ENCODE measurements around the gene C10orf105. TPM values are rescaled to one million over a fixed set of nuclear protein-coding genes. Genes with fewer than 3 reads are reported as not detected.

Gene C10orf105
- total RNA-seq, 1 experiment from 2014 or later, result not detected

DNA sequence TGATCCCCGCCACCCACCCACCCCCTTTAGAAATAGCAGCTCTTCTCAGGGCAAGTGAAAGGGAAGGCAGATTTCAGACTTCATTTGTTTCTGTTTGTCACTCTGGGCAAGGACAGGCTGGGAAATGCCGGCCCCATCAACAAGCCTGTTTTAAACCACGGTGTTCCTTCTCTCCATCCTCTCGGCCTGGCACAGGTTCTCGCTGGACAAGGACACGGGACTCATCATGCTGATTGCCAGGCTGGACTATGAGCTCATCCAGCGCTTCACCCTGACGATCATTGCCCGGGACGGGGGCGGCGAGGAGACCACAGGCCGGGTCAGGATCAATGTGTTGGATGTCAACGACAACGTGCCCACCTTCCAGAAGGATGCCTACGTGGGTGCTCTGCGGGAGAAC lies 42.3 kb downstream of the C10orf105 start:
- no peak for DNase-seq (ENCODE audit: low read depth)

DNA sequence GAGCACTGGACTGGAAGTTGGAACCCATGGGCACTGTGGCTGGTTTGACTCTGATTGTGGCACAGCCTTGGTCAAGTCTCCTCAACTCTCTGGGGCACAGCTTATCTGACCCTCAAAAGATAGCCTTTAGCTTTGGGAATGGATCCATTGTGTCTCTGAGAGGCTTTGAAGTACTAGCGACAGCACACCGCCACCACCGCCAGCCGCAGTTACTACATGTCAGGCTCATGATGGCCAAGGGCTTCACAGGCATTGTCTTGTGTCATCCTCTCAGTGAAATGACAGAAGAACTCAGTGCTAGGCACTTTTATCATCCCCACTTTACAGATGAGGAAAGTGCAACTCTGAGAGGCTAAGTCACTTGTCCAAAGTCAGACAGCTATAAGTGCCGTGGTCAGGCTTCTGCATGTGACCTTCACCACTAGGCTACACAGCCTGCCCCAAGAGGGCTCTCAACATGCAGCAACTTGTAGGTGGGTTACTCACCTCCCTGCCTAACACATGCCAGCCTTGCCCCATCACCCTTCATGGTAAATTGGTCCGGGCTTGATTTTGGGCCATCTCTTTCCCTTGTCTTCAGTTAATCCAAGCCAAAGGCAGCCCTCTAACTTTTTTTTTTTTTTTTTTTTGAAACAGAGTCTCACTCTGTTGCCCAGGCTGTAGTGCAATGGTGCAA lies 44.1 kb downstream of the C10orf105 start:
- DNase-seq (ENCODE audit: low read depth), result no peak

DNA sequence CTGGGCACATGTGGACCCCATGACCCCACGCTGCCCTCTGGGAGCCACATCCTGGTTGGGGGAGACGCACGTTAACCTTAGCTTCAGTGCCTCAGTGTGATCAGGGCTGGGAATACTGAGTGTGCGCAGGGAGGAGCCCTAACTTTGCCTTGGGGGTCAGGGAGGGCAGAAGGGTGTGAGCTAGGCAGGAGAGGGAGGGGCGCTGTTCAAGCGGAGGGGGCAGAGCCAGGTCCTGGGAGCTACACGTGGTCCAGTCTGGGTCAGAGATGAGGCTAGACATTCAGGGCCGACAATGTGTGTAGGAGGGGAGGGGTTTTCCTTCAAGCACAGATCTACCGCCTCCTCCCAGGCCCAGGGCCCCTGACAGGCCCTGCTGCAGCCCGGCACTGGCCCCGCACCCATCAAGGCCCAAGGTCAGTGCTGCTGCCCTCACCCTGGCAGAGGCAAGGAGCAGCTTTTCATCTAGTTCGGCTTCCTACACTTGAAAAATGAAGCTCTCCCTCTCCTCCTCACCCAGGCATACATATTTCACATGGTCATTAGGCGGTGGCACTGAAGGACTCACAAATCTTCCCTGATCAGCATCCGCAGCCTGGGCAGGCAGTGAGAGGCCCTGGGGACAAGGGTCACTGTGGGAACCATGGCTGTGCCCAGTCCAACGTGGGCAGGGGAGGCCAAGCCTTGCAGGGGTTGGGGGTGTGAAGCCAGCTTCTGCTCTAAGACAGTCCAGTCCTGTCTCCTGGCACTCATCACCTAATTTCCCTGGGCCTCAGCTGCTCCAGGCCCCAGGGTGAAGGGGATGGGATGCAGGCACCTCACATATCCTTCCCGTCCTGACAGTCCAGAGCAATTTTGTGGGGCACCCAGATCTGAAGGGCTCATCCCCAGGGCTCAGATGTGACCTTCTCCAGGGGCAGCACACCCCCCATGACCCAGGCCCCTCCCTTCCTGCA lies 47.3 kb downstream of the C10orf105 start:
- DNase-seq (ENCODE audit: low read depth), result no peak

DNA sequence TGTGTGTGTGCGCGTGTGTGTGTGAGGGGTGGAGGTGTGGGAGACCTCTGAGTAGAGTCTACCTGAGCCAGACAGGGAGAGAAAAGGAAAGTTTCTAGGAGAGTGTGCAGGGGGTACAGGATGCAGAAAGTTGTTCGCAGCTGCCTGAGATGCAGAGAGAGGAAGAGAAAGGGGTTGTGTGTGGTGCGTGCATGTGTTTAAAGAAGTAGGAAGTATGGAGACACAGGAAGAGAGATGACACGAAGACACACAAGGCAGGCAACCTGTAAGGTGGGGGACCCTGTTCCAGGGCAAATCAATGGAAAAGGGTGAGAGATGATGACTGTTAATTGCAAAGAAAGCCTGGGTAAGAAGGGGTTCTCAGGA lies 52.2 kb downstream of the C10orf105 start:
- no peak for DNase-seq (ENCODE audit: low read depth)

DNA sequence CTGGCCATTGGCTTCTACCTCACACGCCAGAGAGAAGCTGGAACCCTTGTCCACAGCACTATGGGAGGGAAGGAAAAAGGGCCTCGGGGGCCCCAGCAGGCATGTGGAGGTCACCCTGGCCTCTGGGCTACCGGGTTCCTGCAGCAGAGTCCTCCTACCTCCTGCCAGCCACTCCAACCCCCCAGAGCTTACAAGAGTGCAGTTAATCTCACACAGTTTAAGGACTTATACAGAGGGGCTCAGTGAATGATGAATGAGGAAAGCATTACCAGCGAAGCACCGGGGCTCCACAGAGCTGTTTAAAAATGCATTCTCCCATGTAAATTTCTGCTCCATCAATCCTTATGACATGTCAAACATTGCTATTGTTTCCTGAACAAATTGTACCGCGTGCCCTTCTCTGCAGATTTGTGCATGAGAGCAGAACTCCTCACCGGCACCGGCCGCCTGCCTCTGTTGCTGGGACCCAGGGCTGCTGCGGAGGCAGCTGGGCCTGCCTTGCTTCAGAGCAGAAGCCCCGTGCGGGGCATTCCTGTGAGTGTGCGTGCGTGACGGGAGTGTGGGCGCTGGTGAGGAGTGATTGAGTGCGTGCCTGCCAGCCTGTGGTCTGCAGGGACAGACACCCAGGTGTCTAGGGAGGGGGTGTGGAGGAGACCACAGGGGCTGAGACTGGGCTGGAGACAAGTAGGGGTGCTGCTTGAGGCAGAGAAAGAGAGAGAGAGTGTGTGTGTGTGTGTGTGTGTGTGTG lies 52.8 kb downstream of the C10orf105 start:
- no peak for DNase-seq (ENCODE audit: low read depth)

DNA sequence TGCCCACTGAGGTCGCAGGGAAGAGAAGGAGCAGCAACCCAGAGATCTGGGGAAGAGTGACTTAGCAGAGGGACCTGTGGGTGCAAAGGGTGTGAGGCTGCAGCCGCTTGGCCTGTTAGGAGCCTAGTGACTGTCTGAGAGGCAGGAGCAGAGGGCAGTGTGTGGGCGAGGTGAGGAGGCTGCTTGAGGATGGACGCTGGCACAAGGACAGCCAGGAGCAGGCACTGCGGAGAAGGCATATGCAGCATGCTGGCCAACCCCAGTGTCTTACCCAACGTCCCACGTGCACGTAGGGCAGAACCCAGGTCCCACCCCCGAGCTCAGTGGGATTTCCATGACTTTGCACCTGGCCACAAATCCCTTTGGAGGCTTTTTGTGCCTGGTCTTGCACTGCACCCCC lies 54.1 kb downstream of the C10orf105 start:
- no peak for DNase-seq (ENCODE audit: low read depth)

DNA sequence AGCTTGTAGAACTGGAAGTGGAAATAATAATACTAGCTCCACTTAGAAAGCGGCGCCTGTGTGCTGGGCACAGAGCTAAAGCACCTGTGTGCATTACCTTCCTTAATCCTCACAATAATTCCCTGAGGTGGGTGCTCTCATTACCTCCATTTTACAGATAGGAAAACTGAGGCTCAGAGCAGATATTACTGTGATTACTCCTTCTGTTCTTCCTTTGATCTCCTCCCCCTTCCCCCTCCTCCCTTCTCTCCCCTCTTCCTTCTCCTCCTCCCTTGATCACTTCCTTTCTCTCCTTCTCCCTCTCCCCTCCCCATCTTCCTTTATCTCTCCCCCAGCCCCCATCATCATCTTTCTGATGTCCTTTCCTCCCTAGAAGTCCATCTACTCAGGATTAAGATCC lies 55.0 kb downstream of the C10orf105 start:
- no peak for DNase-seq (ENCODE audit: low read depth)

DNA sequence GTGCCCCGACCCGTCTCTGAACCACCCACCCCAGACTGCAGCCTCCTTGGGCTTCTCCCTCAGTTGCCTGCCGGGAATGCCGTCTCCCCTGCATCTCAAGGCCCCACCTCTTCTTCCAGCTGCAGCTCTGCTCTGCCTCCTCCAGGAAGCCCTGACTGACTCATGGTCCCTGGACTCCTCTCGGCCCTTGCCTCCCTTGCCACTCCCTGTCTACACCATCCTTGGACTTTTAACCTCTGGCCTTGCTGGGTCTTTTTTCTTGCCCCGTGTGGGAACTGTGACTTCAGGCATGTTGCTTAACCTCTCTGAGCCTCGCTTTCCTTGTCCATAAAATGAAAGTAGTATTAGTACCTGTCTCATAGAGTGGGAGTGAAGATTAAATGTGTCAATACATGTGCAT lies 56.3 kb downstream of the C10orf105 start:
- peak; percentile 13 for DNase-seq (ENCODE audit: low read depth)

DNA sequence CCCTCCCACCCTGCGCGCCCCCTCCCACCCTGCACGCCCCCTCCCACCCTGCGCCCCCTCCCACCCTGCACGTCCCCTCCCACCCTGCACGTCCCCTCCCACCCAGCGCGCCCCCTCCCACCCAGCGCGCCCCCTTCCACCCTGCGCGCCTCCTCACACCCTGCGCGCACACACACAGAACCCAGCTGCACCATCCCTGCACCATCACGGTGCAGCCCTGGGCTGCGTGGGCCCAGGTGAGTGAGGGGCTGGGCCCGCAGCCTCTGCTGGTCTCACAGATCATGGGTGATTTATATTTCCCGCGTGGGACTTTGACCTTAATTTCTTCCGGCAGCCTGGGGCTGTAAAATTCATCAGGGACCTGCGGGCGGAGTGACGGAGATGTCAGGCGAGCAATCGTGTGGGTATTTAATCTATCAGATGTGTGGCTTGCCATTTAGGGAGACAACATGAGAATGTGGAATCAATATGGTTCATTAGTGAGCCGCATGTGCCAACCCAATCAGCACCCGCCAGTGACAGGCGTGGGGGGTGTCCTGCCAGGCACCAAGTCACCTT lies 57.7 kb downstream of the C10orf105 start:
- no peak for DNase-seq (ENCODE audit: low read depth)

Other genes starting within 250 kb of the C10orf105 start
- 1.5 and 1.9 TPM in 2 replicates for gene VSIR, start 53.7 kb upstream of the C10orf105 start, total RNA-seq (2014; rRNA removed; shearing (Covaris generic))
- gene PSAP, start 131.5 kb upstream of the C10orf105 start, total RNA-seq (2014; rRNA removed; shearing (Covaris generic)), result 155 and 187 TPM in 2 replicates
- gene CHST3, start 244.6 kb upstream of the C10orf105 start, total RNA-seq (2014; rRNA removed; shearing (Covaris generic)), result 6.8 and 7.5 TPM in 2 replicates